Right atrium auricular region (tissue), 2 donors: ENCODE data around the gene COPE. TPM values are rescaled to one million over a fixed set of nuclear protein-coding genes. Genes with fewer than 3 reads are reported as not detected.

Source experiments
- DNase-seq: peaks from one replicate; pipeline ENCODE4 v3.0.0-alpha.2; 2019; ENCODE audit warnings: low spot score
- H3K27ac ChIP-seq, 2 donors: fragments of 200-600 bp; sonication (generic); 1 replicate in 1 of 2; 2 replicates in 1 of 2; pipeline ENCODE4 v1.5.1; 2016 to 2019
- H3K27me3 ChIP-seq, 2 donors: fragments of 200-600 bp; sonication (generic); one replicate each; pipeline versions ENCODE4 v1.5.1 to v1.6.0; 2017 to 2019
- H3K36me3 ChIP-seq: fragments of 200-600 bp; sonication (generic); one replicate; pipeline ENCODE4 v1.5.1; 2016
- H3K4me1 ChIP-seq, 2 donors: fragments of 200-600 bp; sonication (generic); one replicate each; pipeline versions ENCODE4 v1.5.1 to v1.6.0; 2017 to 2019
- H3K4me3 ChIP-seq, 2 donors: fragments of 200-600 bp; sonication (generic); 1 replicate in 1 of 2; 2 replicates in 1 of 2; pipeline ENCODE4 v1.5.1; 2017 to 2019; ENCODE audit warnings: mild to moderate bottlenecking in 1 of 2, moderate library complexity in 1 of 2
- H3K9me3 ChIP-seq, 2 donors: fragments of 200-600 bp; sonication (generic); one replicate each; pipeline ENCODE4 v1.5.1; 2019
- CTCF ChIP-seq, 2 donors: fragments of 200-600 bp; sonication (generic); IDR thresholded peaks; one replicate each; pipeline ENCODE4 v1.5.1; 2019; ENCODE audit warnings: antibody characterized with exemption in 2 of 2
- total RNA-seq, 2 donors: library from RNA; depleted of rRNA; stranded (reverse); fragments of >200 nt; gene quantifications; one replicate each; pipeline ENCODE4 v1.1.0, GENCODE V29; 2016

The COPE gene
- 100 to 1,000 TPM; 168 to 209 TPM for total RNA-seq

- peak; percentile 100 for DNase-seq
- no peaks in the 10 kb centered on the region for H3K27me3 ChIP-seq
- peak within 1 kb of the TSS; percentile 85 to 86 for H3K27ac ChIP-seq
- H3K9me3 ChIP-seq, result no peaks in the 10 kb centered on the region
- H3K4me3 ChIP-seq, result peak within 1 kb of the TSS; percentile 90 to 93
- TF ChIP-seq CTCF (IDR thresholded peaks at IDR 0.05), result peak in 1 of 2 donors; percentile 9
- peaks cover 0 to 42% of the 10 kb centered on the region in 2 donors for H3K4me1 ChIP-seq
- peaks cover 27% of the 10 kb centered on the region for H3K36me3 ChIP-seq
Observed at GRCh38 chr19:18919086-18919899, at the start of gene COPE, which contains the start of gene DDX49. COPE (minus strand) TSS chr19:18919387; CDS start chr19:18919348, 39 bp downstream. DDX49 (plus strand) TSS chr19:18919715; CDS start chr19:18919742, 27 bp downstream.

GRCh38 chr19:18967358-18968146 lies 48.4 kb upstream of the COPE start:
- H3K36me3 ChIP-seq, result no peaks in the 10 kb centered on the region
- no peaks in the 10 kb centered on the region for H3K27me3 ChIP-seq
- no peak for TF ChIP-seq CTCF (IDR thresholded peaks at IDR 0.05)
- no peaks in the 10 kb centered on the region for H3K9me3 ChIP-seq
- H3K27ac ChIP-seq, result peak overlapping the region; percentile 62 to 68
- DNase-seq, result peak; percentile 80
- H3K4me3 ChIP-seq, result no peak overlapping the region
- H3K4me1 ChIP-seq, result peaks cover 0 to 38% of the 10 kb centered on the region in 2 donors

GRCh38 chr19:18966307-18966706 lies 47.1 kb upstream of the COPE start:
- no peak for TF ChIP-seq CTCF (IDR thresholded peaks at IDR 0.05)
- H3K4me1 ChIP-seq, result peaks cover 0 to 28% of the 10 kb centered on the region in 2 donors
- no peak overlapping the region for H3K4me3 ChIP-seq
- H3K27me3 ChIP-seq, result no peaks in the 10 kb centered on the region
- no peaks in the 10 kb centered on the region for H3K9me3 ChIP-seq
- H3K36me3 ChIP-seq, result no peaks in the 10 kb centered on the region
- no peak overlapping the region for H3K27ac ChIP-seq
- no peak for DNase-seq

GRCh38 chr19:18964121-18964520 lies 44.9 kb upstream of the COPE start:
- H3K9me3 ChIP-seq, result no peaks in the 10 kb centered on the region
- H3K27ac ChIP-seq, result no peak overlapping the region
- H3K4me3 ChIP-seq, result no peak overlapping the region
- H3K27me3 ChIP-seq, result no peaks in the 10 kb centered on the region
- no peak for DNase-seq
- H3K4me1 ChIP-seq, result peaks cover 0 to 14% of the 10 kb centered on the region in 2 donors
- TF ChIP-seq CTCF (IDR thresholded peaks at IDR 0.05), result no peak
- no peaks in the 10 kb centered on the region for H3K36me3 ChIP-seq

- Histone ChIP-seq H3K27me3 (no peaks in the 10 kb centered on the region), H3K9me3 (no peaks in the 10 kb centered on the region), H3K36me3 (no peaks in the 10 kb centered on the region), H3K4me1 (no peaks in the 10 kb centered on the region), H3K4me3 (no peak overlapping the region), H3K27ac (no peak overlapping the region)
- no peak for DNase-seq
- TF ChIP-seq CTCF (IDR thresholded peaks at IDR 0.05), result no peak
Observed at GRCh38 chr19:18961767-18962620, 42.8 kb upstream of the COPE start.
